Measurements from ENCODE around the gene ALDH3B2. TPM values are rescaled to one million over a fixed set of nuclear protein-coding genes. Genes with fewer than 3 reads are reported as not detected.

Gene ALDH3B2
- polyA plus RNA-seq, 1 of the 3 experiments (the other 2 are of a cell fraction): not detected

GRCh38 chr11:67705264-67705663 lies 30.8 kb upstream of the ALDH3B2 start:
- Histone ChIP-seq H2AFZ (ENCODE audit: low read depth) (no peak overlapping the region), H4K20me1 (ENCODE audit: insufficient read depth) (no peaks in the 10 kb centered on the region), H3K27ac (ENCODE audit: low read depth in 2 of 2, low read length in 1 of 2) (no peak overlapping the region), H3K9ac (no peak overlapping the region), H3K4me3 (ENCODE audit: low read depth in 2 of 2, low read length in 1 of 2) (no peak overlapping the region), H3K36me3 (replicated peaks in 1 of 2; ENCODE audit: control insufficient read depth in 1 of 2, insufficient read depth in 2 of 2, low read length in 1 of 2) (no peaks in the 10 kb centered on the region), H3K4me1 (ENCODE audit: control insufficient read depth in 1 of 2, insufficient read depth in 2 of 2, low read depth in 1 of 2, low read length in 1 of 2) (no peaks in the 10 kb centered on the region), H3K9me2 (no peaks in the 10 kb centered on the region), H3K79me2 (ENCODE audit: insufficient read depth) (no peaks in the 10 kb centered on the region), H3K4me2 (no peak overlapping the region), H3K9me3 (no peaks in the 10 kb centered on the region), H3F3A (replicated peaks; ENCODE audit: insufficient read depth) (no peaks in the 10 kb centered on the region), H3K27me3 (ENCODE audit: insufficient read depth) (no peaks in the 10 kb centered on the region)
- ChIA-PET CTCF (interaction anchor here (0.6 to 1.1 kb wide), 5 partner anchors 40 to 76 kb away, joined by 3 read pairs; no protein-coding TSS in a partner anchor), POLR2A (no interaction called here)
- 76% methylated on average over 3 of the region's 3 CpGs for WGBS (ENCODE audit: low lambda C conversion rate)
- no peak for DNase-seq
- TF ChIP-seq RCOR1 (IDR thresholded peaks at IDR 0.05; ENCODE audit: low read length) (no peak), ZBTB33 (IDR thresholded peaks at IDR 0.05; ENCODE audit: borderline replicate concordance, low read depth) (no peak), TAF1 (IDR thresholded peaks at IDR 0.05; ENCODE audit: borderline replicate concordance, low read depth, low read length) (no peak), EZH2phosphoT487 (IDR thresholded peaks at IDR 0.05; ENCODE audit: borderline replicate concordance, low read depth) (no peak), YY1 (IDR thresholded peaks at IDR 0.05; ENCODE audit: low read depth) (no peak), GABPA (IDR thresholded peaks at IDR 0.05; ENCODE audit: low read depth) (no peak), FOXM1 (IDR thresholded peaks at IDR 0.05; ENCODE audit: low read depth) (no peak), REST (IDR thresholded peaks at IDR 0.05; ENCODE audit: low read depth, low read length) (no peak), SIN3A (IDR thresholded peaks at IDR 0.05; ENCODE audit: borderline replicate concordance, low read depth, low read length) (no peak)

GRCh38 chr11:67704524-67704923 lies 30.1 kb upstream of the ALDH3B2 start:
- no peak overlapping the region for H3K9ac ChIP-seq
- TF ChIP-seq TEAD4 (IDR thresholded peaks at IDR 0.05; ENCODE audit: borderline replicate concordance, insufficient read depth) (no peak), RXRA (IDR thresholded peaks at IDR 0.05; ENCODE audit: borderline replicate concordance, low read depth) (no peak), NRF1 (IDR thresholded peaks at IDR 0.05; ENCODE audit: low read depth, low read length) (no peak), MXI1 (IDR thresholded peaks at IDR 0.05; ENCODE audit: low read depth, low read length) (no peak), FOXM1 (IDR thresholded peaks at IDR 0.05; ENCODE audit: low read depth) (no peak), YY1 (IDR thresholded peaks at IDR 0.05; ENCODE audit: low read depth) (no peak), RFX5 (IDR thresholded peaks at IDR 0.05; ENCODE audit: low read length) (no peak), FOXJ3 (CRISPR knock-in tag; IDR thresholded peaks at IDR 0.05) (no peak), NFIC (IDR thresholded peaks at IDR 0.05; ENCODE audit: borderline replicate concordance) (no peak), EP300 (IDR thresholded peaks at IDR 0.05; ENCODE audit: borderline replicate concordance in 1 of 2, low read depth in 1 of 2, low read length in 1 of 2) (no peak), USF1 (IDR thresholded peaks at IDR 0.05; ENCODE audit: borderline replicate concordance, low read depth) (no peak)
- POLR2A ChIA-PET: no interaction called here
- no peaks in the 10 kb centered on the region for H4K20me1 ChIP-seq (ENCODE audit: insufficient read depth)
- H3K27me3 ChIP-seq (ENCODE audit: insufficient read depth): no peaks in the 10 kb centered on the region
- H3F3A ChIP-seq (replicated peaks; ENCODE audit: insufficient read depth): no peaks in the 10 kb centered on the region
- no peaks in the 10 kb centered on the region for H3K36me3 ChIP-seq (replicated peaks in 1 of 2; ENCODE audit: control insufficient read depth in 1 of 2, insufficient read depth in 2 of 2, low read length in 1 of 2)
- CTCF ChIA-PET: interaction anchor here (0.8 to 1.1 kb wide), 3 partner anchors 45 to 74 kb away, joined by 3 read pairs; no protein-coding TSS in a partner anchor
- H3K27ac ChIP-seq (ENCODE audit: low read depth in 2 of 2, low read length in 1 of 2): no peak overlapping the region
- no peaks in the 10 kb centered on the region for H3K4me1 ChIP-seq (ENCODE audit: control insufficient read depth in 1 of 2, insufficient read depth in 2 of 2, low read depth in 1 of 2, low read length in 1 of 2)
- H3K9me3 ChIP-seq: no peaks in the 10 kb centered on the region
- no peaks in the 10 kb centered on the region for H3K9me2 ChIP-seq
- DNase-seq: no peak
- H3K4me2 ChIP-seq: no peak overlapping the region
- H3K4me3 ChIP-seq (ENCODE audit: low read depth in 2 of 2, low read length in 1 of 2): no peak overlapping the region
- H3K79me2 ChIP-seq (ENCODE audit: insufficient read depth): no peaks in the 10 kb centered on the region
- H2AFZ ChIP-seq (ENCODE audit: low read depth): no peak overlapping the region
- 61% methylated on average over 7 of the region's 7 CpGs for WGBS (ENCODE audit: low lambda C conversion rate)

All from SK-N-SH (cell line).